Measurements from ENCODE around the gene SUGCT.

GRCh38 chr7:40828686-40829600 lies 694.1 kb downstream of the SUGCT start:
- no peak for TF ChIP-seq CTCF (IDR thresholded peaks at IDR 0.05; ENCODE audit: low read depth, low read length)
- no peak for TF ChIP-seq EZH2phosphoT487 (IDR thresholded peaks at IDR 0.05; ENCODE audit: low read depth)
